Endothelial cell of umbilical vein (primary cell): ENCODE results near the gene SCLT1. TPM values are rescaled to one million over a fixed set of nuclear protein-coding genes. Genes with fewer than 3 reads are reported as not detected.

Experiments
- BruUV-seq: library from RNA; stranded (reverse); fragments of 400-500 nt; replicated peaks from 2 replicates; lab custom pipeline; 2021; lab: Mats Ljungman, UMichigan
- CTCF ChIA-PET: fragments of 300-600, 350-600 bp; sonication (Branson Sonifier 250); formaldehyde crosslinking; loops from one replicate; lab custom pipeline; 2021; ENCODE audit warnings: antibody characterized with exemption, inconsistent platforms; lab: Charles Lee
- POLR2A ChIA-PET: fragments of 300-600, 350-600 bp; sonication (Branson Sonifier 250); formaldehyde crosslinking; loops from one replicate; lab custom pipeline; 2021; ENCODE audit warnings: antibody characterized with exemption, inconsistent platforms; lab: Charles Lee
- DNase-seq: peaks from one replicate; pipeline ENCODE4 v3.0.0-alpha.2; 2011; ENCODE audit warnings: low read depth, low spot score
- FAIRE-seq: peaks from 2 replicates; lab custom pipeline; 2011; peaks lifted over from hg19 to GRCh38; lab: Jason Lieb, UNC
- H2AFZ ChIP-seq: 2 replicates; pipeline ENCODE4 v1.6.0; 2012; ENCODE audit warnings: low read depth, low read length, control low read depth, inconsistent platforms
- H3K27ac ChIP-seq: 2 replicates; pipeline ENCODE4 v1.5.1; 2011; ENCODE audit warnings: low read depth, mild to moderate bottlenecking, control low read depth, low read length, moderate library complexity; ENCODE audit not compliant: insufficient read depth
- H3K27me3 ChIP-seq, 2 experiments: 2 replicates each; pipeline versions ENCODE4 v1.6.0 to v1.6.1; 2011; ENCODE audit warnings: low read length in 2 of 2, mixed read lengths in 1 of 2; ENCODE audit not compliant: control insufficient read depth in 2 of 2, insufficient read depth in 2 of 2
- H3K36me3 ChIP-seq, 2 experiments: 2 replicates in 1 of 2; 3 replicates in 1 of 2; pipeline ENCODE4 v1.5.1; 2011; ENCODE audit warnings: low read length in 2 of 2, mild to moderate bottlenecking in 1 of 2, moderate library complexity in 1 of 2; ENCODE audit not compliant: control insufficient read depth in 2 of 2, insufficient read depth in 2 of 2; ENCODE audit errors: extremely low read depth in 1 of 2
- H3K4me1 ChIP-seq: 3 replicates; pipeline ENCODE4 v1.5.1; 2011; ENCODE audit warnings: mild to moderate bottlenecking, low read length; ENCODE audit not compliant: control insufficient read depth, insufficient read depth; ENCODE audit errors: extremely low read depth
- H3K4me2 ChIP-seq: 2 replicates; pipeline ENCODE4 v1.6.1; 2011; ENCODE audit warnings: low read length, control low read depth, mixed read lengths; ENCODE audit not compliant: insufficient read depth
- H3K4me3 ChIP-seq, 3 experiments: fragments of 200-600 bp in 1 of 3; sonication (generic), shearing (Covaris generic) in 1 of 3; replicated peaks in 1 of 3; 2 replicates each; pipeline ENCODE4 v1.5.1; 2011 to 2016; ENCODE audit warnings: control low read depth in 3 of 3, low read length in 3 of 3, mild to moderate bottlenecking in 2 of 3, inconsistent platforms in 1 of 3, low read depth in 1 of 3, moderate library complexity in 1 of 3; ENCODE audit not compliant: insufficient read depth in 1 of 3
- H3K79me2 ChIP-seq: 2 replicates; pipeline ENCODE4 v1.6.0; 2012; ENCODE audit warnings: low read length, inconsistent platforms; ENCODE audit not compliant: control insufficient read depth, insufficient read depth
- H3K9ac ChIP-seq: replicated peaks from 2 replicates; pipeline ENCODE3; 2011; ENCODE audit warnings: low read length, control low read depth; ENCODE audit not compliant: insufficient read depth; ENCODE audit errors: extremely low read depth
- H3K9me1 ChIP-seq: replicated peaks from 3 replicates; pipeline ENCODE4 v1.6.0; 2011; ENCODE audit warnings: mild to moderate bottlenecking, low read length; ENCODE audit not compliant: control insufficient read depth, insufficient read depth; ENCODE audit errors: extremely low read depth
- H3K9me3 ChIP-seq: replicated peaks from 2 replicates; pipeline ENCODE4 v1.5.1; 2012; ENCODE audit warnings: low read length, inconsistent platforms; ENCODE audit not compliant: control insufficient read depth, insufficient read depth
- H4K20me1 ChIP-seq: replicated peaks from 2 replicates; pipeline ENCODE3; 2011; ENCODE audit warnings: mild to moderate bottlenecking, low read length; ENCODE audit not compliant: control insufficient read depth, insufficient read depth; ENCODE audit errors: extremely low read depth
- CTCF ChIP-seq, 2 donors: IDR thresholded peaks; 1 replicate in 1 of 2; 2 replicates in 1 of 2; pipeline ENCODE4 v1.5.1; 2011; ENCODE audit warnings: low read length in 2 of 2, mild to moderate bottlenecking in 2 of 2, moderate library complexity in 2 of 2, control low read depth in 1 of 2, inconsistent platforms in 1 of 2, low read depth in 1 of 2; ENCODE audit not compliant: insufficient read depth in 1 of 2; ENCODE audit errors: extremely low read depth in 1 of 2
- EZH2 ChIP-seq: IDR thresholded peaks from 2 replicates; pipeline ENCODE4 v1.6.1; 2012; ENCODE audit warnings: borderline replicate concordance, low read depth, mild to moderate bottlenecking, moderate library complexity, low read length, inconsistent platforms; ENCODE audit not compliant: severe bottlenecking
- FOS ChIP-seq: IDR thresholded peaks from 2 replicates; pipeline ENCODE4 v1.6.1; 2011; ENCODE audit warnings: mild to moderate bottlenecking, low read length, moderate library complexity, borderline replicate concordance; ENCODE audit not compliant: insufficient read depth
- GATA2 ChIP-seq: IDR thresholded peaks from 2 replicates; pipeline ENCODE4 v1.7.0; 2011; ENCODE audit warnings: low read depth, mild to moderate bottlenecking, moderate library complexity, mixed read lengths, low read length; ENCODE audit not compliant: insufficient read length, insufficient read depth
- JUN ChIP-seq: IDR thresholded peaks from 2 replicates; pipeline ENCODE4 v1.6.1; 2011; ENCODE audit warnings: borderline replicate concordance, low read depth; ENCODE audit not compliant: insufficient read length, insufficient read depth
- MYC ChIP-seq: IDR thresholded peaks from one replicate; pipeline ENCODE4 v1.6.1; 2011; ENCODE audit warnings: mild to moderate bottlenecking, low read depth, low read length
- POLR2A ChIP-seq: IDR thresholded peaks from 2 replicates; pipeline ENCODE4 v1.6.1; 2012; ENCODE audit warnings: low read depth, mild to moderate bottlenecking, control low read depth, low read length
- POLR2AphosphoS5 ChIP-seq: IDR thresholded peaks from 2 replicates; pipeline ENCODE4 v1.6.1; 2012; ENCODE audit warnings: low read depth, mild to moderate bottlenecking, control low read depth, low read length, moderate library complexity; ENCODE audit not compliant: insufficient read depth
- dilution Hi-C: fragments of 300-500 bp; cut with MboI; formaldehyde crosslinking; loops from one replicate; pipeline ENCODE4 v1.15.0; 2019; ENCODE audit warnings: low sequenced_read_pairs; ENCODE audit not compliant: extremely low pct_ligation_motif_present
- intact Hi-C: fragments of 100-400 bp; cut with micrococcal nuclease; formaldehyde crosslinking; loops from one replicate; pipeline ENCODE4 v1.10.0; 2022
- polyA plus RNA-seq, 4 experiments: library from polyadenylated mRNA; depleted of rRNA in 3 of 4; stranded (reverse) in 3 of 4; unstranded in 1 of 4; fragments of >200 nt; gene quantifications; 2 replicates each; pipeline versions ENCODE4 v1.2.1 to v1.2.3, GENCODE V29; 2011 to 2012; ENCODE audit warnings: missing spikeins in 1 of 4
- small RNA-seq: library from RNA; depleted of rRNA; stranded (forward); fragments of <200 nt; gene quantifications from one replicate; pipeline ENCODE3, GENCODE V24; 2012; ENCODE audit warnings: low replicate concordance, low read depth; ENCODE audit not compliant: insufficient read depth, insufficient read length
- total RNA-seq: library from RNA; stranded (reverse); gene quantifications from 2 replicates; pipeline ENCODE4 v1.2.3, GENCODE V29; 2021
- TF ChIP-seq, protein P1 (sequence below): IDR thresholded peaks from 2 replicates; pipeline ENCODE4 v1.6.1; 2011; ENCODE audit not compliant: insufficient read depth, insufficient read length

Gene SCLT1
- total and polyA plus RNA-seq, 2 donors (not counting 3 experiments of a cell fraction or from before 2014, with no cell fraction given), result 3.2 to 14.0 TPM

DNA sequence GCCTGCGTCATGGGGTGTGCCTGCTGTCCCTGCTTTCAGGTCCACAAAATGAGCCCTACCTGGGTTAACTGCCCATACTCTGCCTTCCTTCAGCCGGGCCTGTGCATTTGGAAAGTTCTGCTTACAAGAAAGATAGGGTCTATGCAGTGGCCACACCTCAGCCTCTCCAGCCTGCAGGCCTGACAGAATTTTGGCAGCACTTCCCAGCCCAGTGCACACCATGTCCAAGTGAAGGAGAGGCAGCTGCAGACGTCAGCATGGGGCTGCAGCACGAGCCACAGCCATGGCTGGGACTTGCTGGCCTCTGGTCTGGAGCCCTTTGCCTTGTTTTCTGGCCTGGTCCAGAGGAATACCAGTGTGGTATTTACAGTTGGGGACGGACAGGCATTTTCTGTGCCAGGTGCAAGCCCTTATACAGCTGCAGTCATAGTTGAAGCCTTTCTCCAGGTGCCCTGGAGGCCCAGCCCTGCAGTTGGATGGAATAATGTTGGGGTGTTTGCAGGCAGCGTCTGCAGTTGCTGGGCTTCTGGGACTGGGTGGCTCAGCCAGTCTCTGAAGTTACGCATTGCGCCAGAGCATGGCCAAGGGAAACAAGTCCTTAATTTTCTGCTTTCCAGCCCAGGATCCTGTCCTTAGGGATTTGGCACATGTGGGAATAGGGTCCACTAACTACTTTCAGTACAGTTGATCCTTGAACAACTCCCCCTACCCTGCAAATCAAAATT, 257.7 kb downstream of the SCLT1 start:
- Histone ChIP-seq H3K36me3 (peaks cover 5 to 7% of the 10 kb centered on the region in 2 experiments), H3K9ac (no peak overlapping the region), H3K9me1 (no peaks in the 10 kb centered on the region), H2AFZ (no peak overlapping the region), H3K27me3 (no peaks in the 10 kb centered on the region), H3K79me2 (peaks cover 89% of the 10 kb centered on the region), H3K9me3 (no peaks in the 10 kb centered on the region), H3K27ac (no peak overlapping the region), H3K4me3 (no peak overlapping the region), H3K4me2 (no peak overlapping the region), H3K4me1 (peaks cover 13% of the 10 kb centered on the region), H4K20me1 (no peaks in the 10 kb centered on the region)
- TF ChIP-seq MYC, result no peak
- no peak for TF ChIP-seq POLR2AphosphoS5
- TF ChIP-seq, protein P1, sequence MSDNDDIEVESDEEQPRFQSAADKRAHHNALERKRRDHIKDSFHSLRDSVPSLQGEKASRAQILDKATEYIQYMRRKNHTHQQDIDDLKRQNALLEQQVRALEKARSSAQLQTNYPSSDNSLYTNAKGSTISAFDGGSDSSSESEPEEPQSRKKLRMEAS, result no peak
- no peak for TF ChIP-seq GATA2
- TF ChIP-seq EZH2, result no peak
- no peak for TF ChIP-seq JUN
- no peak for TF ChIP-seq POLR2A
- TF ChIP-seq FOS, result no peak
- TF ChIP-seq CTCF (IDR thresholded peaks at IDR 0.05; ENCODE audit: extremely low read depth in 1 of 2, insufficient read depth in 1 of 2, low read depth in 1 of 2, low read length in 2 of 2), result no peak
- FAIRE-seq (no peak), DNase-seq (no peak)
- dilution Hi-C loops, result no loop called here
- no TSS peak for BruUV-seq
- intact Hi-C loops, result no loop called here
- POLR2A ChIA-PET, result no interaction called here
- CTCF ChIA-PET, result no interaction called here

Small RNAs within 50 kb of the gene (small RNA-seq; reads per million reads assigned to genes)
- gene AC093826.2, result not detected

Other genes with a start within 250 kb of the SCLT1 start
- 7.3 and 9.4 TPM in 2 replicates for gene C4orf33, start 2.6 kb upstream of the SCLT1 start, total RNA-seq
- gene C4orf33, start 2.6 kb upstream of the SCLT1 start, polyA plus RNA-seq, result 1.6 and 2.6 TPM in 2 replicates